NCI-H1417 (cell line): ENCODE data around the gene DLX6.

Experiments used
- DNase-seq, 3 experiments: peaks; one replicate each; lab custom pipeline; 2025; lab: John Stamatoyannopoulos, UW

The DLX6 gene

DNA sequence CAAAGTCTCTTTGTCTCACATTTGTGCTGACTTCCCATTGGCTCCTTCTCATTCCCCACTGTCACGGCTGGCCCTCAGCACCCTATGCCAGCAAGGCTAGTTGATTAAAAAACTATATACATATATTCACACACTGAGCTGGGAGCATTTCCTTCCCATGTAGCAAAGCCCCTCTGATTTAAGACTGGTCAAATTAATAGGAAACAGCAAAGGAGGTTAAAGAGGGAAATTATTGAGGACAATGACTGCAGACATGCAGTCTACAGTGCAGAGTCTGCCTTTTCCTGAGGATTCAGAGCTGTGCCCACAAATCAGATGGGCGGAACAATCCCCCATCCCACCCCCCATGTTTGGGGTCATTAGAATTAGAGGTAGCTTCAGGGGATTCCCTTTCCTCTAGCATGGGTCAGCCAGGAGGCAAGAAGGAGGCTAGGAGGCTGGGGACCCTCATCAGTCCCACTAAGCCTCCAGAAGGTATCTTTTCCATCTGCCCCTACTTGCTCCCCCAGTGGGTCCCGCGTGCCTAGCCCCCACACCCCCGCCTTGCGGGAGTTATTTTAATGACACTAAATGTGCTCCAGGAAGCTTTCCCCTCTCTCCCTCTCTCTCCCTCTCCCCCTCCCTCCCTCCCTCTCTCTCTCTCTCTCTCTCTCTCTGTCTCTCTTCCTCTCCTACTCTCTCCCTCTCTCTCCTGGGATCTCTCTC lies 9.8 kb upstream of the DLX6 start:
- DNase-seq, result peak in 2 of 3 experiments; percentile 70 to 79

GRCh38 chr7:96996111-96996957 lies 9.0 kb upstream of the DLX6 start:
- DNase-seq, result peak in 2 of 3 experiments; percentile 70 to 78

GRCh38 chr7:96996958-96997511 lies 8.3 kb upstream of the DLX6 start:
- DNase-seq, result peak in 1 of 3 experiments; percentile 85

- DNase-seq, result peak in 2 of 3 experiments; percentile 75 to 92
These were observed 7.8 kb upstream of the DLX6 start for GRCh38 chr7:96997512-96998032.

GRCh38 chr7:96998333-96998732 lies 7.0 kb upstream of the DLX6 start:
- peak in 1 of 3 experiments; percentile 66 for DNase-seq

- peak in 1 of 3 experiments; percentile 77 for DNase-seq
These were observed 6.6 kb upstream of the DLX6 start for GRCh38 chr7:96998744-96999143.

- DNase-seq, result peak in 2 of 3 experiments; percentile 75 to 89
These were observed 4.1 kb upstream of the DLX6 start for GRCh38 chr7:97001221-97001620.

- DNase-seq, result peak in 2 of 3 experiments; percentile 74 to 88
These were observed 3.4 kb upstream of the DLX6 start for GRCh38 chr7:97001656-97002554.

DNA sequence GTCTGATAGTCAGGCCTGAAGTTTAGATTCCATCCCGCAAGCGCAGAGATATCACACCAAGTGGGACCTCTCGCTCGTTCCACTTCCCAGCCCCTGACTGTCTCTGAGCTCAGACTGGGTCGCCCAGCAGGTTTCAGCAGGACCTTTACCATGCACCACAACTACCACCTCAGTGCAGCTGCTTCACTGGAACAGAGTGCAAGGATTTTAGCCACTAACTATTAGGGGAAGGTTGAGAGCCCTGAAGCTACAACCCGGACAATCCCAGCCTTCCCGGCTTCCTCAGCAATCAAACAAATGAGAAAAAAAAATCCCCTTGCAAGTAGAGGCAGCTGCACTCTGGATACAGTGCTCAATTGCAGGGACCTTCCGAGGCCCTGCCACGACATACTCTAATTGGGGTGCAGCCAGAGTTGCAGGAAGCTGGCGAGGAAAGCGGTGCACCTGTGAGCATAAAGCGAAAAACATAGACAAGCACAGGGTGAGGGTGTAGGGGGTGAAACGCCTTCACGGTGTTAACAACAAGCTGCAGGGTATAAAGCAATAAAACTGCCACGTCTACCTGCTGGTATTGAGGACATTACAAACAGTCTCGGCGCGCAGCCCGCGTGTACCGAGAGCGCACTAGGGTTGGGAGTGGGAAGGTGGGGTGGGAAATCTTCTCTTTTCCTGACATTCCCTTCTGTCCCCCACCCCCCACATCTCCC lies 2.6 kb upstream of the DLX6 start:
- DNase-seq, result peak; percentile 69 to 84 (median 77)

- DNase-seq, result peak; percentile 77 to 91 (median 85)
These were observed 1.8 kb upstream of the DLX6 start for GRCh38 chr7:97003262-97004246.

DNA sequence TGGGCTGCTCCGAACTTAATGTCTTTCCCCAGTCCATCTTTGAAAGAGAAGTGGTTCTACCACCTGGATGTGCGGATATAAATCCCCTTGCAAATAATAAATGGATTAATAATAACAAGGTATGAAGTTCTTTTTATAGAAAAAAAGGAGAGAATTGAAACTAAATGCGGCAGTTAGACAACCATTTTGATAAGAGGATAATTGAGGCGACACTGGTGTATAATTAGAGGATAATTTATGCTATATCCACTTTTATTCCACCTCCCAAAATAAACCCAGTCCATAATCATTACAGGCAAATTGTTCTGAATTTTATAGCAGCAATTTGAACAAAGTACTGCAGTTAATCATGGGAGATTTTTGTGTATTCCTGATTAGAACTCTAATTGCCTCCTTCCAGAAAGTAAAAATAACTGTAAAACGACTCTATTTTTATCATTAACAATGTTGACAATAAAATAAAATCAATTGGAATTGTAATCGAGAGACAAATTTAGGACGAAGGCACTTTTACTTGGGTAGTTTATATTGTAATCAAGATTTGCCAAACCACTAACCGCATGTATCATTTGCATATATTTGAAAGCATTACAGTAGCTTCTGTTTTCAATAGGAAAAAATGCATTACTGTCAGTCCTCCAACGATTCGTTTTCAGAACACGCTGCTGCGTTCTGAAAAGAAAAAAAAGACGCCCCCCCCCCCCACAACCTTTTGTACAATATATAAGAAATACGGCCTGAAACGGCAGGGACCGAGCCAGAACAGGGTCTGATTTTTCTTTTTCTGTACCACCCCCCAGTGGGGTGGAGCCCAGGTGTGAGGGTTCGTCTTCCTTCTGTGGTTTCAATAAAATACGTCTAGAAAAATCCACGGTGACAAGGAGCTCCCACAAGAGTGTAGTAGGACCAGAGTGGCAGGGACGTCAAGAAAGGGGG lies 838 bp upstream of the DLX6 start:
- peak in 2 of 3 experiments; percentile 86 to 99 for DNase-seq

DNA sequence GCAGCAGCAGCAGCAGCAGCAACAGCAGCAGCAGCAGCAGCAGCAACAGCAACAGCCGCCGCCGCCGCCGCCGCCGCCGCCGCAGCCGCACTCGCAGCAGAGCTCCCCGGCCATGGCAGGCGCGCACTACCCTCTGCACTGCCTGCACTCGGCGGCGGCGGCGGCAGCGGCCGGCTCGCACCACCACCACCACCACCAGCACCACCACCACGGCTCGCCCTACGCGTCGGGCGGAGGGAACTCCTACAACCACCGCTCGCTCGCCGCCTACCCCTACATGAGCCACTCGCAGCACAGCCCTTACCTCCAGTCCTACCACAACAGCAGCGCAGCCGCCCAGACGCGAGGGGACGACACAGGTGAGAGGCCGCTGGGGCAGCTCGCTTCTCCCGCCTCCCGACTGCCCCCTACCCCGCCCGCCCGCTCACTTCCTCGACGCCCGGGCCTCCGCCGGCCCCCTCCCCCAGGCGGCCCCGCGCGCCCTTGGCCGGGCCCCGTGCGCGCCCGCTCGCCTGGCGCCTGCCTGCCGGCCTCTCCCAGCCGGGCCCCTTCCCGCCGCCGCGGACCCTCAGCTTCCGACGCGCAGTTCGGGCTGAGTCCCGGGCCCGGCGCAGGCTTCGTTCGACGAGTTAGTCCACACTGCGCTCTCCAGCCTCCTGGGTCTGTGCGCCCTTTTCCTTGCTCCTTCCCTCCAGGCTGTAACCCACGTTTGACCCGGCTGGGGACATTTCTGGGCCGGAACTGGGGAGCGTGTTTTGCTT lies 882 bp downstream of the DLX6 start:
- DNase-seq, result peak in 2 of 3 experiments; percentile 58 to 83

DNA sequence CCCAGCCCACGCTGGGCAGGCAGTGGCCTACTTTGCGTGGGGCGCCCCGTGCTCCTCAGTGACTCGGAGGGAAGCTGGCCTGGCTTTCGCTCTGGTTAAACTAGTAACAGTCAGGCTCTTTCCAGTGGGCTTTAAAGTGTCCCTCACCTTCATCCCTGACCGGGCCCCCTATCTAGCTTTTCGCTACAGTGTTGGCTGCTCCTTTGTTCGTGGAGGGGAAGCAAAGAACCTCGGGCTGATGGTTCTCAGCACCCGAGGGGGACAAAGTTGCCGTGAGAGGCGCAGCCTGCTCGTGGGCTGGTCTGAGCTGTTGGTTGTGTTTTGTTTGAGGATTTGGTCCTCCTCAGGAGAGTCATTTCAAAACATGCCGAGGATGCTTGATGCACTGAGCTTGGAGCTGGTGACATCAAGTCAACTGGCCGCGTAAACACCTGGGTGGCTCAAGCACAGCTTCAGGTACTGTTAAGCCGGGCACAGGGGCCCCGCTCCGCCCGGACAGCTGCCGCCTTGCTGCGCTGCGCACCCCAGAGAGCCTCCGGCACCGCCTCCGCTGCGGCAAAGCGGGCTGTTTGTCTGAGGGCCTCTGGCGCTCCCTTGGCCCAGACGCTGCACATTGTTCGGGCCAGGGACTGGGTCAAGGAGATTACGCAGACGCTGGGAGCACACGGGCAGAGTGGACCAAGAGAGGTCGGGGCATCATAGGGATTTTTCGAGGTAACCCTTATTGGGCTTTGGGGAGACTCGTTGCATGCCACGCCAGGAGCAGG lies 1.6 kb downstream of the DLX6 start:
- DNase-seq, result peak in 1 of 3 experiments; percentile 73

GRCh38 chr7:97007583-97007861 lies 2.2 kb downstream of the DLX6 start:
- peak in 1 of 3 experiments; percentile 73 for DNase-seq

GRCh38 chr7:97008275-97008917 lies 3.0 kb downstream of the DLX6 start:
- DNase-seq, result peak in 2 of 3 experiments; percentile 69 to 87
